Measurements from ENCODE around the gene HDAC1. TPM values are rescaled to one million over a fixed set of nuclear protein-coding genes. Genes with fewer than 3 reads are reported as not detected.

HDAC1 gene
- total and polyA plus RNA-seq, 2 of the 8 experiments (the other 6 are each of a cell fraction or from before 2014, with no cell fraction given), result 111 to 125 TPM

DNA sequence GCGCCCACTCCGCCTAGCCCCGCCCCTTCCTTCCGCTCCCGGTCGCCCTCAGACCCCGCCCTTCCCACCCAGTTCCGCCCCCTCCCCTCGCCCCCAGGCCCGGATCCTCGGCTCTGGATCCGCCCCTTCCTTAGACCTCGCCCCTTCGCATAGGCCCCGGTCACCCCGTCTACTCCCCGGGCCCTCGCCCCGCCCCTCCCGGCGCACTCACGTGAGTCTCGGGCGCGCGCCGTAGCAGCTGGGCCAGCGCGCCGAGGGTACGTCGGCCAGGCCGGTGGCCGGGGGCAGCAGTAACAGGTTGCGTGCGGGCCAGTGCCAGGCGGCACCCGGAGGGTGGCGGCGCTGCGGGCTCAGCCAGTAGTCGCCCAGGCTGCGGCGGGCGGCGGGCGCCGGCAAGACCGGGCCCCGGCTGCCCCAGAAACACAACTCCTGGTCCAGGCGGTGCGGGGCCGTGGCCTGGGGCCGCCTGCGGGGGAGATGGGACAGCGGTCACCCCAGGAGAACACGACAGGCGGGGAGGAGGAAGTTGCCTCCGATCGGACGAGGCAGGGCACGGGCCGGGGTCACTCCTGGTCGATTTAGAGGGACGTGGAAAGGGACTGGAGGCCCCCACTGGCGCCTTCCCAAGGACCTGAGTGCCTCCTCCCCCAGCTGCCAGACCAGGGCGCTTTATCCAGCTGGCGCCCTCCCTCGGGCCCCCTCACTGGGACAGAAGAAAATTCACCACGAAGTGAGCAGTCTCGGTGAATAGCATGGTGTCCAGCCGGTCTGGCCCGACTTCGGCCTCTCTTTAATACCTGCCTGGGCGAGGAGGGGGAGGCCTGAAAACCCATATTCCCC is 59.7 kb downstream of the HDAC1 start:
- Histone ChIP-seq H3K79me2 (ENCODE audit: control insufficient read depth in 1 of 2, insufficient read depth in 2 of 2, low read length in 2 of 2) (no peaks in the 10 kb centered on the region), H2BK15ac (ENCODE audit: low read length) (no peak overlapping the region), H3K23ac (ENCODE audit: insufficient read length) (no peak overlapping the region), H4K20me1 (replicated peaks in 1 of 2; ENCODE audit: control insufficient read depth in 1 of 2, insufficient read depth in 2 of 2, low read length in 2 of 2) (no peaks in the 10 kb centered on the region), H3K23me2 (ENCODE audit: low read depth, low read length) (peaks cover 6% of the 10 kb centered on the region; the same call in 1 of the 2 replicates), H2BK120ac (replicated peaks; ENCODE audit: low read depth, low read length) (no peak overlapping the region), H3K79me1 (ENCODE audit: low read depth, low read length) (no peaks in the 10 kb centered on the region), H3K27ac (ENCODE audit: low read depth, low read length) (peak overlapping the region; percentile 53; the same call in 1 of the 2 replicates), H4K5ac (ENCODE audit: insufficient read length, low read depth, low read length) (peak overlapping the region; percentile 61), H3K4me1 (replicated peaks in 1 of 4; ENCODE audit: control insufficient read depth in 3 of 4, insufficient read depth in 4 of 4, low read length in 3 of 4) (peaks cover 0 to 9% (median 3%) of the 10 kb centered on the region in 4 experiments; a peak in 5 of 7 replicates), H3K9ac (replicated peaks in 1 of 4; ENCODE audit: extremely low read depth in 1 of 4, low read depth in 3 of 4, low read length in 3 of 4) (peak overlapping the region; percentile 68 to 87 (median 73)), H3K9me3 (ENCODE audit: insufficient read depth in 2 of 2, low read depth in 1 of 2, low read length in 1 of 2) (peaks cover 6 to 12% of the 10 kb centered on the region in 2 experiments), H3K4me3 (ENCODE audit: extremely low read depth in 1 of 4, insufficient read depth in 2 of 4, low read depth in 3 of 4, low read length in 4 of 4) (peak overlapping the region; percentile 48 to 84 (median 64)), H2AFZ (ENCODE audit: low read length) (peak overlapping the region; percentile 81; the same call in 1 of the 2 replicates), H2BK5ac (ENCODE audit: low read depth, low read length) (peak overlapping the region; percentile 87), H3K56ac (replicated peaks; ENCODE audit: insufficient read length, low read depth, low read length) (peak overlapping the region; percentile 16), H3K36me3 (ENCODE audit: control insufficient read depth in 2 of 4, insufficient read depth in 4 of 4, low read length in 3 of 4) (no peaks in the 10 kb centered on the region), H3K18ac (ENCODE audit: extremely low read depth, low read length) (peak overlapping the region; percentile 90), H2BK12ac (ENCODE audit: low read depth, low read length) (no peak overlapping the region), H2BK20ac (ENCODE audit: low read length) (no peak overlapping the region), H4K8ac (ENCODE audit: extremely low read depth, insufficient read depth, low read length) (peak overlapping the region; percentile 95), H2AK5ac (ENCODE audit: low read depth, low read length) (no peak overlapping the region), H3K4me2 (ENCODE audit: insufficient read depth in 1 of 2, low read depth in 2 of 2, low read length in 2 of 2) (peak overlapping the region; percentile 73 to 82), H4K91ac (replicated peaks; ENCODE audit: insufficient read length, low read length) (no peak overlapping the region), H3K4ac (replicated peaks; ENCODE audit: insufficient read length, low read depth, low read length) (peak overlapping the region; percentile 97), H3K14ac (ENCODE audit: insufficient read length) (peak overlapping the region; percentile 38), H3K27me3 (replicated peaks in 1 of 4; ENCODE audit: control insufficient read depth in 3 of 4, extremely low read depth in 1 of 4, insufficient read depth in 3 of 4, low read length in 3 of 4) (peaks cover 2 to 20% (median 12%) of the 10 kb centered on the region in 4 experiments)
- POLR2A ChIA-PET (ENCODE audit: partially characterized antibody), result interaction anchor here (1.1 to 17.1 kb wide), 16 partner anchors 9 to 151 kb away, joined by 3 to 321 read pairs (median 4); partner anchors contain the start of genes BSDC1, CCDC28B, FAM167B and FAM229A
- CTCF ChIA-PET (ENCODE audit: partially characterized antibody), result interaction anchor here (1.0 to 2.6 kb wide), 7 partner anchors 10 to 136 kb away, joined by 3 to 14 read pairs (median 4); partner anchors contain the start of gene MARCKSL1
- FAIRE-seq (no peak), DNase-seq (ENCODE audit: low read depth in 1 of 2, low spot score in 2 of 2) (peak; percentile 82 to 97)
- 11% methylated on average over 30 of the region's 75 CpGs; no CpG with 5 or more reads in 1 of the 2 experiments for WGBS, 2 experiments (ENCODE audit: extremely low coverage in 1 of 2, insufficient coverage in 1 of 2, insufficient read length in 1 of 2, insufficient replicate concordance in 2 of 2, low coverage in 1 of 2, low lambda C conversion rate in 2 of 2, missing lambda C conversion rate in 1 of 2)
- TF ChIP-seq TBP (IDR thresholded peaks at IDR 0.05; ENCODE audit: low read depth, low read length) (peak; percentile 62; the same call in 1 of the 2 replicates), EP300 (IDR thresholded peaks at IDR 0.05; ENCODE audit: borderline replicate concordance in 1 of 2, low read depth in 2 of 2, low read length in 2 of 2) (no peak), SP4 (IDR thresholded peaks at IDR 0.05; ENCODE audit: low read length) (peak; percentile 32), RAD21 (IDR thresholded peaks at IDR 0.05 in 1 of 2, conservative IDR thresholded peaks at IDR 0.05 in 1 of 2; ENCODE audit: low read depth in 2 of 2, low read length in 2 of 2) (peak in 1 of 2 experiments; percentile 13; a peak in 1 of 4 replicates), POLR2A (IDR thresholded peaks at IDR 0.05; ENCODE audit: control extremely low read depth in 1 of 2, low read depth in 2 of 2, low read length in 2 of 2) (peak in 1 of 2 experiments; percentile 84; a peak in 2 of 3 replicates), ASH2L (IDR thresholded peaks at IDR 0.05; ENCODE audit: low read length) (peak; percentile 38), SIN3A (conservative IDR thresholded peaks at IDR 0.05 in 1 of 2, IDR thresholded peaks at IDR 0.05 in 1 of 2; ENCODE audit: low read depth in 1 of 2, low read length in 2 of 2) (peak in 1 of 2 experiments; percentile 49; a peak in 2 of 4 replicates), TAF7 (optimal IDR thresholded peaks at IDR 0.05; ENCODE audit: borderline replicate concordance, low read depth, low read length) (peak; percentile 83)
- TF ChIP-seq, protein P1, sequence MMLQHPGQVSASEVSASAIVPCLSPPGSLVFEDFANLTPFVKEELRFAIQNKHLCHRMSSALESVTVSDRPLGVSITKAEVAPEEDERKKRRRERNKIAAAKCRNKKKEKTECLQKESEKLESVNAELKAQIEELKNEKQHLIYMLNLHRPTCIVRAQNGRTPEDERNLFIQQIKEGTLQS (IDR thresholded peaks at IDR 0.05; ENCODE audit: insufficient read depth, low read depth, low read length), result 0 out of 2 replicates have a peak, but pooled peaks have one; percentile 6
